Inflammatory macrophage (primary cell): ENCODE measurements around the gene IFITM5.
"Not testable (repeated sequence)": the region's sequence is repeated elsewhere in the genome, so short reads cannot be mapped to it uniquely, and the experiment has no call there.

ENCODE experiments used
- DNase-seq, 2 donors: peaks; one replicate each; pipeline ENCODE4 v3.0.0-alpha.2; 2020 to 2022

Gene IFITM5

DNA sequence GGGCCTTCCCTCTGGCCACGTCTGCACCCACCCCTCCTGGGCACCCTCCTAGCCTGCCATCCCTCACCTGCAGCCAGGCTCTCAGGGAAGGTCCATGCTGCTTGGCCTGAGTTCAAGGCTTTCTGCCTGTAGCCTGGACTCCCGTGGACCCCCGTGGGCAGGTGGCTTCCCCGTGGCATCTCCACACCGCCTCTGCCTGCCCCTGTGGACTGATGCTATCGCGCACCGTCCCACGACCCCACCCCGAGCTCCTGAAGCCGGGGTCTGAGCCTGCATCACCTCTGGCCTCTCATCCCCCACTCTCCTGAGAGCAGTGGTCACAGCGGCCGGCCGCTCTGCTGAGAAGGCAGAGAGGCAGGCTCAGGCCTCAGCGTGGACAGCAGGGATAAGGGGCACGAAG lies 4.5 kb downstream of the IFITM5 start:
- no peak for DNase-seq

DNA sequence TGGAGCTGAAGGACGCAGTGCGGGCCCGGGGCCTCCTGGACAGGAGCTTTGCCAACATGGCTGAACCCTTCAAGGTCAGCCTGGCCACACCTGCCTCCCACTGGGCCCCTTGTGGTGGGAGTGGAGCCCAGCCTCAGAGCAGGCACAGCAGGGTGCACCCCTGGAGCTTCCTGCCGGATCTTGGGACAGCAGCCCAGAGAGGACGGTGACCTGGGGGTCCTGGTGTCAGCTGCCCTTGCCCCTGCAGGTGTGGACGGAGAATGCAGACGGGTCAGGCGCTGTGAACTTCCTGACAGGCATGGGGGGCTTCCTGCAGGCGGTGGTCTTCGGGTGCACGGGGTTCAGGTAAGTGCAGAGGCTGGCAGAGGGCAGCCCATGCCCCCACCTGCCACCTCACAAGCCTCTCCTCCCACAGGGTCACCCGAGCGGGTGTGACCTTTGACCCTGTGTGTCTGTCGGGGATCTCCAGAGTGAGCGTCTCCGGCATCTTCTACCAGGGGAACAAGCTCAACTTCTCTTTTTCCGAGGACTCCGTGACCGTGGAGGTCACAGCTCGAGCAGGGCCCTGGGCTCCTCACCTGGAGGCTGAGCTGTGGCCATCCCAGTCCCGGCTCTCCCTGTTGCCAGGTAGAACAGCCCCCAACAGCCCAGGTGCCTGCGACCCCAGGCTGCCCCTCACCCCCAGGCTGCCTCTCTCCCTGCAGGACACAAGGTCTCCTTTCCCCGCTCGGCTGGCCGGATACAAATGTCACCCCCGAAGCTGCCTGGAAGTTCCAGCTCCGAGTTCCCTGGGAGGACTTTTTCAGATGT lies 5.3 kb downstream of the IFITM5 start:
- DNase-seq = peak in 1 of 2 donors; percentile 5

DNA sequence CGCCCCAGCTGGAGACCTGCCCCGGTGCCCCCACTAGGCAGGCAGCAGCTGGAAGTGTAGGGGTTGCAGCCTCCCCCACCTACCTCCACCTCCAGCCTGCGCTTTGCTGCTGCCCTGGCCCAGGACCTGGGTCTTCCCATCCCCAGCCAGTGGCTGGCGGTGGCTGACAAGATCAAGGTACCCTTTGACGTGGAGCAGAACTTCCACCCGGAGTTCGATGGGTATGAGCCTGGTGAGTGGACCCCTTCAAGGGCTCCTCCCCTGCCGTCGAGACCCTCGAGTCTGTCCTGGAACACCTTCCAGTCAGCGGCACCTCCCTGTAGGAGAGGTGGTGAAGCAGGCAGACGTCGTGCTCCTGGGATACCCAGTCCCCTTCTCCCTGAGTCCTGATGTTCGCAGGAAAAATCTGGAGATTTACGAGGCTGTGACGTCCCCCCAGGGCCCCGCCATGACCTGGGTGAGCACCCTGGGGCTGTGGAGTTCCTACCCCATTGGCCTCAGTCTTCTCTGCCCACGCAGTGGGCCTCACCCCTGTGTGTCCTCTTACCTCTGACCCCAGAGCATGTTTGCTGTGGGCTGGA lies 6.0 kb downstream of the IFITM5 start:
- DNase-seq = no peak

DNA sequence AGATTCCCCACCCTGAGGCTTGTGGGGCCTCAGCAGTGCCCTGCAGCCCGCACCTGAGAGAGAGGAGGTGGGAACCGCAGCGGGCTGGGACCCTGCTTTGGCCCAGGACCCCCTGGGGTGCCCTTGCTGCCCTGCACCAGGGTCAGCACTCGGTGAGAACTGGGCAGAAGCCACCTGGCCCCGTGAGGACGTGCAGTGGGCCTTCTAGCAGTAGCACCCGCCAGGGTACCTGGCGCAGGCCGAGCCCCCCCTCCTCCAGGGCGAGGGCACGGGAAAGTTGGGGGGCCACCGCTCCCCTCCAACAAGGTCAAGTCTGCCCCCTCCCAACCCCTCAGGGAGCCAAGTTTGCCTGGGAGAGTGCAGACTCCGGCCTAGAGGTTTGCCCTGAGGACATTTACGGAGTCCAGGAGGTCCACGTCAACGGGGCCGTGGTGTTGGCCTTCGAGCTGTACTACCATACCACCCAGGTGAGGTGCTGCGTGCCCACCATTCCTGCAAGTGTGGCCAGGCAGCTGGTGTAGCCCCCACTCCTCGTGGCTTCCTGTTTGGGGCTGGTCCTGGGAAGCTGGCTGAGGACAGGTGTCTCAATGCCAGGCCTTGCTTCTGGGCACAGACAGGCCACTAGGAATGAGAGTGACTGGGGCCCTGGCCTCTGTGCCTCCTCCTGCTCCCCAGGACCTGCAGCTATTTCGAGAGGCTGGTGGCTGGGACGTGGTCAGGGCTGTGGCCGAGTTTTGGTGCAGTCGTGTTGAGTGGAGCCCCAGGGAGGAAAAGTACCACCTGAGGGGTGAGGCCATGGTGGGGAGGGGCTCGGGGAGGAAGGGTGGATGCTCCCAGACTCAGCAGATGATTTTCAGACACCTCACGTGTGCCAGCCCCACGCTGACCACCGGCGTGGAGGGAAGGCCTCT lies 6.9 kb downstream of the IFITM5 start:
- no peak for DNase-seq

DNA sequence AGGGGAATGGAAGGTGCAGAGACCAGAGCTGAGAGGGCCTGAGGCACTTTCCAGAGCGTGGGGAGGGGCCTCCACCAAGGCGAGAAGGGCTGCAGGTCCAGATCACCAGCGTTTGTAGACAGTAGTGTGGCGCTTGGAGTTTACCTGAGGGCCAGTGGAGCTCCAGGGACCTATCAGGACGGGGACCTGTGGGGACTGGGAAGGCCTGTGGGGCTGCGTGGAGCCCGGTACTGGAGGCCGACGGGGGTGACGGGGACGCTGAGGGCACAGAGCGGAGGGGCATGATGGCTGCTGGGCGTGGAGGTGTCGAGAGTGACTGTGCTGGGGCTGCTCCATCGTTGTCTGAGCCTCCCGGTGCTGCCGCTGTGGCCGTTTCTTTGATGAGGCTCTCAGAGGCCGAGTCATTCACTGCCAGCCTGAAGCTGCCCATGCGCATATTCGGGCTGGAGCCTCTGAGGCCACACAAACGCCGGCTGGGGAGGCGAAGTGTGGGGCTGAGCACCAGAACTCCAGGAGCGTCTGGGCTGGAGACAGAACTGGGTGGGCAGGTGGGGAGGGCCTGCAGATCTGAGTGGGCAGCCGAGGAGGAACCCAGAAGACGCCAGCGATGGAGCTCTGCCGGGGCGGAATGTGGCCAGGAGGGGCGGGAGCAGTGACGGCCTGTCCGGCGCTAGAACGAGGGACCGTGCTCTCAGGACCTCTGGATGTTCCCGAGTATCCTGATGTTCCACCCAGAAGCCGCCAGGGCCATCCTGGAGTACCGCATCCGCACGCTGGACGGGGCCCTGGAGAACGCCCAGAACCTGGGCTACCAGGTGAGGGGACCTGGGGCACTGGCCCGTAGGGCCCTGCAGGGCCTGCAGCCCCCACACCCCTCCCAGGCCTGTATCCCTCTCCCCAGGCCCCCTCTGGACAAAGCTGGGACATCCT lies 7.8 kb downstream of the IFITM5 start:
- DNase-seq = no peak

DNA sequence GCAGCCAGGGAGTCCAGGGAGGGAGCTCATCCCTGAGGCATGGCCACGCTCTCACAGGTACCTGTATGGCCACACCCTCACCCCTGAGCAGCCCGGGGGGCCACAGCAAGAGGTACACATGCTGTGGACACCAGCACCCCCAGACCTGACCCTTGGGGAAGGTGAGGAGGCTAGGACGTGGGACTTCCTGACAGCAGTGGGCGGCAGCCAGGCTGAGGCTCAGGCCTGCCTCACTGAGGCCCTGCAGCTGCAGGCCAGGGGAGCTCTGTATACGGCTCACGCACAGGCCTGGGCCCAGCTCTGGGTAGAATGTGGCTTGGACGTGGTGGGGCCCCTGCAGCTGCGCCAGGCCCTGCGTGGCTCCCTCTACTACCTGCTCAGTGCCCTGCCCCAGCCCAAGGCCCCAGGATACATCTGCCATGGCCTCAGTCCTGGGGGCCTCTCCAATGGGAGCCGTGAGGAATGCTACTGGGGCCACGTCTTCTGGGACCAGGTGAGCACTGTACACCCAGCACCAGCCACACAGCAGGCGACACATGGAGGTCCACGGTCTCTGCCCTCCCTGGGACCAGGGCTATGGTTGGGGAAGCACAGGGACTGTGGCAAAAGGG lies 8.6 kb downstream of the IFITM5 start:
- no peak for DNase-seq

DNA sequence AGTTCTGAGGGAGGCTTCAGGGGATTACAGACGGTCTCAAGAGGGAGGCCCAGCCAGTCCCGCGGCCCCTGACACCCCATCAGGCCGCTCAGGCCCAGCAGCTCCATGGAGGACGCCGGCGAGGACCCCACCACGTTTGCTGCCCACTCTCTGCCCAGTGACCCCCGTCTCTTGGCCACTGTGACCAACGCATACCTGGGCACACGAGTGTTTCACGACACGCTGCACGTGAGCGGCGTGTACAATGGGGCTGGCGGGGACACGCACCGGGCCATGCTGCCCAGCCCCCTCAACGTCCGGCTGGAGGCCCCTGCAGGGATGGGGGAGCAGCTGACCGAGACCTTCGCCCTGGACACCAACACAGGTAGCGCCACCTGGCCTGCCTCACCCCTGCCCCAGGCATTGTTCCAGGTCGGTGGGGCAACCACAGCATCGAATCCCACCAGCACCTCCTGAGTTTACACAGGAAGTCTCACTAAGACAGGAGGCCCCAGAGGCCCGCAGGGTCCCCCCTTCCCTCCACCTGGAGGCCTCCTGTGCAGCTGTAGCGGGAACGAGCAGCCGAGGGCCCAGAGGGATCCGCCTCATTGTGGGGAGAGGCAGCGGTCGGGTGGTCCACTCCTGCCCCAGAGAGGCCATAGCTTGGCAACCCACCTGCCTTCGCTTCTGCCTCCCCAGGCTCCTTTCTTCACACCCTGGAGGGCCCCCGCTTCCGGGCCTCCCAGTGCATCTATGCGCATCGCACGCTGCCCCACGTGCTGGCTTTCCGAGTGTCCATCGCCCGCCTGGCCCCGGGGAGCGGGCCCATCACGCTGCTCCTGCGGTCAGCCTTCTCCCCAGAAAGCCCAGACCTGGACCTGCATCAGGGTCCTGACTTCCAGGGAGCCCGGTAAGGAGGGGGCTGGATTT lies 9.4 kb downstream of the IFITM5 start:
- no peak for DNase-seq

DNA sequence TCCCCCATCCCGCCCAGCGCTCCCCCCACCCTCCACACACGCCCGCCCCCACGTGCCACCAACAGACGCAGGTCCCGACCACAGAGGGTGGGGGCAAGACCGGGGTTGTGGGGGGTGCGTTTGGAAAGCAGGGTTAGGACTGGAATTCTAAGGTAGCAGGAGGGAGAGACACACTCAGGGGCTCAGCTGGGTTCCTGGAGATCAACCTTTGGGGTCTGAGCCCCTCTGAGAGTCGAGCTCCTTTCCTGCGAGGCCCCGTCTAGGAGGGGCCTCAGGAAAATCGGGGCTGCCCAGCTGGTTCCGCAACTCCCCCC lies 10.0 kb downstream of the IFITM5 start:
- no peak for DNase-seq

DNA sequence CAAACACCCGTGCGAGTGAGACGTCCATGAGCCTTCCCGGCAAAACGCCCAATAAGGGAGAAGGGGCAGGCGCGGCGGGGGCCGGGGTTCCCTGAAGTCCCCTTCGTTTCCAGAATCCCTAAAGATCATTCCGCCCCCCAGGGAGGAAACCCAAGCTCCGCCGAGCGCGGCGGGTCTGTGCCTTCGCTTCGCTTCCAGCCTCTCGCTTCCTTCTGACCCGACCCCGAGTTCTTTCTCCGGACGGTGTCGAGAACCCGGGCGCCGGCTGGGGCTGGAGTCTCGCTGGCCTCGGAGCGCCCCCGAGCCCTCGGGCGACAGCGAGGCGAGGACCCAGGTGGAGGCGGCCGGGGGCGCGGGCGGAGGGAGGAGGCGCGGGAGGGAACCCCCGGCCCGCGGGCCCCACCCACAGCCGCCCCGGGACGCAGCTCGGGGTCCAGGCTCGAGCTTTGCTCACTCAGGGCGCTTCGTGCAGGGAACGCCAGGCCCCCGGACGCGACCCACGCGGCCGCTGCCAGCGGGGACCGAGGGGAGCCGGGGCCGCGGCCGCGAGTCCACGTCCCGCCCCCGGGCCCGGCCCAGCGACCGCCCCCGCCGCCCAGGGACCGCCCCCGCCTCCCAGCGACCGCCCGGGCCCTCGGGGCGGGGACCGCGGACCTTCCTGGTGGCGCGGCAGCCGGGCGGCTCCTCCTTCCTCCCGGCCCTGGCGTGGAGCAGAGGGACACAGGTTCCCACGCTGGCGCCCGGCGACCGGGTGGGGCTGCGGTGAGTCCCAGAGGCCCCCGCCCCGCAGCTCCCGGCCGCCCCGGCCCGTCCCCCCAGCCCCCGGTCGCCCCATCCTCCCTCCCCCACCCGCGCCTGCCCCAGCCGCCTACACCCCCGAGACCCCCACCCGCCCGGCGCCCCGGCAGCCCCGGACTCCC lies 10.6 kb downstream of the IFITM5 start, which contains the start of gene PGGHG:
PGGHG (plus strand) TSS at position 649 of the 920 bp plus-strand sequence. CDS start 691 bp downstream, outside the sequence.
- peak; percentile 13 to 43 for DNase-seq

DNA sequence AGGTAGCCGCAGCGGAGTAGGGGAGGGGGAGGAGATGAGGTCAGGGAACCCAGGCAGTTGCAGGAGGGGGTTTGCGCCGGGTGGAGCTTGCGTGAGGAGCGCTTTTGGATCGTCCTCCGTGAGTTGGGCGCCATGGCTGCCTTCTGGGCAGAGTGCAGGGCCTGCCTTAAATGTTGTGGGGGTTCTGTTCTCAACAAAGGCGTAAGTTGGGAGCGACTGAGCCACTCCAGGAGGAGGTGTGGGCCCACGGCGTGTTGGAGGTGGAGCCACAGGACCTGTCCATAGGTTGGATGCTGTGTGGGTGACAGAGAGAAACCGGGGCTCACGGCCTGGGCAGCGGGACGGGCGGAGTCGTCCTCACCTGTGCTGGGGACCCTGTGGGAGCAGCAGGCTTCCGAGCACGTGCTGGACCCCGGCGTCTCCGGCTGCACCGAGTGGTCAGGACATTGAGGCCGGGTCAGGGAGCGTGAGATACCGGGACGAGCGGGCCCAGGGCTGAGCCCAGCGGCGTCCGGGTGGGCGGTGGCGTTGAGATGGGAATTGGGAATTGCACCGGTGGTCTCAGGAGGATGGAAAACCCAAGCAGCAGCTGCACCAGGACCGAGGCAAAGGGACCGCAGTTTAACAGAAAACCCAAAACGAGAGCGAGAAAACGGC lies 11.4 kb downstream of the IFITM5 start:
- no peak for DNase-seq

DNA sequence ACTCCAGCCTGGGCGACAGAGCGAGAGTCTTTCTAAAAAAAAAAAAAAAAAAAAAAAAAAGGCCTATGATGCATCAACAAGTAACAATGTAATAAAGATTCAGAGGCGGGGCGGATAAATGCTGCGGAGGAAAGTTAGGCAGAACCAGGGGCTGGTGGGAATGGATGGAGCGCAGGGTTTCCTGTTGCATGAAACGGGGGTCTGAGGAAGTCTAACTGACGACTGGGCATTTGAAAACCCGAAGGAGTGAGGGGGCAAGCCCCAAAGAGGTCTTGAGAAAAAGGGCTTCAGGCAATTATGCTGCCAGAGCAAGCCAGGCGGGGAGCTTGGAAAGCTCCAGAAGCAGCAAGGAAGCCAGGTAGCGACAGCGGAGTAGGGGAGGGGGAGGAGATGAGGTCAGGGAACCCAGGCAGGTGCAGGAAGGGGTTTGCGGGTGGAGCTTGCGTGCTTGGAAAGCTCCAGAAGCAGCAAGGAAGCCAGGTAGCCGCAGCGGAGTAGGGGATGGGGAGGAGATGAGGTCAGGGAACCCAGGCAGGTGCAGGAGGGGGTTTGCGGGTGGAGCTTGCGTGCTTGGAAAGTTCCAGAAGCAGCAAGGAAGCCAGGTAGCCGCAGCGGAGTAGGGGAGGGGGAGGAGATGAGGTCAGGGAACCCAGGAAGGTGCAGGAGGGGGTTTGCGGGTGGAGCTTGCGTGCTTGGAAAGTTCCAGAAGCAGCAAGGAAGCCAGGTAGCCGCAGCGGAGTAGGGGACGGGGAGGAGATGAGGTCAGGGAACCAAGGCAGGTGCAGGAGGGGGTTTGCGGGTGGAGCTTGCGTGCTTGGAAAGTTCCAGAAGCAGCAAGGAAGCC lies 12.1 kb downstream of the IFITM5 start:
- not testable (repeated sequence) for DNase-seq

DNA sequence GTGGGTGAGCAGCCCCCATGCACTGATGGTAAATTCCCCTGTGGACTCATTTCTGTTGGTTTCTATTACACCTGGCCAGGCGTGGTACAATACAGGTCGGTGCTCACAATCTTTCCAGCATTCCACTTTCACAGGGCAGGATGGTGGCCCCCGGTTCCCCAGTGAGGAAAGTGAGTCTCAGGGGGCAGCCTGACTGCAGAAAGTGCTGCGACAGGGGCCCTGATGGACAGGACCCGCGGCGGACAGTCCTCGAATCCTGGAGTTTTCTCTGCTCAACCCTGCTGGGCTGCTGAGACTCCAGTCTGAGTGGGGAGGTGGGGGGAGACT lies 13.5 kb downstream of the IFITM5 start:
- no peak for DNase-seq

DNA sequence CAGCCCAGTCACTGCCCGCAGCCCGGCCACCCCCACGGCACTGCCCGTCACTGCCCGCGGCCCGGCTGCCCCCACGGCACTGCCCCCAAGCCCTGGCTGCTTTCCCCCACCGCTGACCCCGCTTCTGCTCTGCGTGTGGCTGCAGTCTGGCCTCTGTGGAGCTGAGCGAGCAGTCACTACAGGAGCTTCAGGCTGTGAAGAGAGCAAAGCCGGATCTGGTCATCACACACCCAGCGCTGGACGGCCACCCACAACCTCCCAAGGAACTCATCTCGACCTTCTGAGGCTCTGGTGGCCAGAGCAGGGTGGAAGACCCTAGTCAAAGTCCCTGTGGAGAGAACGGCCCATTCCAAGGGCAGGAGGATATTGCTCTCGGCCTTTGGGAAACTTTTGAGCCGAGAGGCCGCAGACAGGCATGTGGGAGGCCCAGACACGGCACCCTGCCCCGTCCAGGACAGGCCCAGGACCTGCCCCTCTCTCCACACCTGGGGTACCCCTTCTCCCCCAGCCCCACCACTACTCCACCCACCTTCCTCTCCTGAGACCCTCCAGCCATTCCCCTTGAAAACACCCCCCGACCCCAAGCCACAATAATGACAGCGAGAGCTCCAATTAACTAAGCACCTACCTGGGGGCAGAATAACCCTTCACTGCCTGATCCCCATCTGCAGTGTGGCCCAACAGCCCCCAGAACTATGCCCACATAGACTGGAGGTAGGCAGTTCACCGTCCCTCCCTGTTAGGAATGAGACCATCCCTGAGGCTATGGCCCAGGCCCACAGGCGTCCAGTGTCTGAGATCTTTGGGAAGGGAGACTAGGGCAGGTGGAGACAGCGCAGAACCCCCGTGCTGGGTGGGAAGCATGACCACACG lies 14.1 kb downstream of the IFITM5 start:
- no peak for DNase-seq

DNA sequence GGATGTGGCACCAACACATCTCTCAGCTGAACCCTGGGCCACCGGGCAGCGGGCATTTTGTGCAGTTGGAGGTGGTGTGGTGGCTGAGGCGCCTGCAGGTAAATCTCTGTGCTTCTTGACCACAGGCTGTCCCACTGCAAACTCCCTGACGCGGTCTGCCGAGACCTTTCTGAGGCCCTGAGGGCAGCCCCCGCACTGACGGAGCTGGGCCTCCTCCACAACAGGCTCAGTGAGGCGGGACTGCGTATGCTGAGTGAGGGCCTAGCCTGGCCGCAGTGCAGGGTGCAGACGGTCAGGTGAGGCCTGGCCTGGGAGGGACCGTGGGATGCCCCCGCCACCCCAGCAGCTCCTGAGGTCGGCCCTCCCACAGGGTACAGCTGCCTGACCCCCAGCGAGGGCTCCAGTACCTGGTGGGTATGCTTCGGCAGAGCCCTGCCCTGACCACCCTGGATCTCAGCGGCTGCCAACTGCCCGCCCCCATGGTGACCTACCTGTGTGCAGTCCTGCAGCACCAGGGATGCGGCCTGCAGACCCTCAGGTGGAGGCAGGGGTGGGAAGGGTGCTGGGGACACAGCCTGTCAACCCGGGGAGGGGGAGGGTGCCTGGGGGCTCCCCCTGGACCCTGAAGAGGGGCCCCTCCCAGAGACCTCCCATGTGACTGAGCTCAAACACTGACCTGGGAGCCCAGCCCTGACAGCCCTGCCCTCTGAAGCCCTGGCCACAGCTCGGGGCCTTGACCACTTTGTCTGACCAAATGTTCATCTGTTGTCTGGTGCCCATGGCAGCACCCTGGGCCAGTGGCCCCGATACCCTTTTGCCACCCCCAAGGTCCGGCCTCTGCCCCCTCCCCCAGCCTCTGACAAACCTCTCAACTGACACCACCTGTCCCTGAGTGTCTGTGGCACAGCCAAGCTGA lies 15.0 kb downstream of the IFITM5 start:
- DNase-seq = no peak

DNA sequence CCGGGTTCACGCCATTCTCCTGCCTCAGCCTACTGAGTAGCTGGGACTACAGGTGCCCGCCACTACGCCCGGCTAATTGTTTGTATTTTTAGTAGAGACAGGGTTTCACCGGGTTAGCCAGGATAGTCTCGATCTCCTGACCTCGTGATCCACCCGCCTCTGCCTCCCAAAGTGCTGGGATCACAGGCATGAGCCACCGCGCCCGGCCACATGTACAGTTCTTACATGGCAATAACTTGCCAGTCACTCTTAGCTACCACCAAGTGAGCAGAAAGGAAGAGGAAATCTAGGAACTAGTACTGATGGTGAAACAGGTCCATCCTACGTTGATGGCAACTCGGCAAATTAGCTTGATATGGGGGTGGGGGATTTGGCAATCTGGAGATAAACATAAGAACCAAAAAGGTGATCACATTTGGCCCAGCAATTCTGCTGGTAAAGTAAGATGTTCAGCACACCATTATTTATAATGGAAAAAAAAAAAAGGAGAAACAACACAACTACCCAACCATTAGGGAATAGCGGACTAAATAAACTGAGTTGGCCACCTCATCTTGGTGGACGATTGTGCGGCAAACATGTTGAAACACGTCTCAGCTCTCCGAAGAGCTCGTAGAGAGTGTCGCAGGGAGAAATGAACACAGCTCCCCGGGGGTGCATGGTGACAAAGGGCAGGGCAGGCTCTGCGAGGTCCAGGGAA lies 15.8 kb downstream of the IFITM5 start:
- DNase-seq = peak; percentile 19 to 23
